ENCODE results near the gene SLX1B.
"Not testable (repeated sequence)": the region's sequence is repeated elsewhere in the genome, so short reads cannot be mapped to it uniquely, and the experiment has no call there.

DNA sequence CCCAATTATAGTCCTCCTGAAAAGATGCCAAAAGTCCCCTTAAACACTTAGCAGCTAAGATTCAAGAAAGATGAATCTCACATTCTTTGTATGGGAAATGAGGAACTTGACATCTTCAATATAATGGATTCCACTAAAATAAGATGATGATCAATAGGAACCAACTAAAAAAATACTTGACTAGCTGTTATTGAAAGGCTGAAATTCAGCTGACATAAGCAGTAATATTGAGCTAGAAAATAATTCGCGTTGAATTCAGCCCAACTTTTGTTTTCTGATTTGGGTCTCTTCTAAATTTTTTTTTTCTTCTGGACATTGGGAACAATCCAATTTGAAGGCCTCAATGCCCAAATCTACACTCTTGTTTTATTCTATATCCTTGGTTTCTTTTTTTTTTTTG is 30.7 kb upstream of the SLX1B start:
- TF ChIP-seq, protein P1, sequence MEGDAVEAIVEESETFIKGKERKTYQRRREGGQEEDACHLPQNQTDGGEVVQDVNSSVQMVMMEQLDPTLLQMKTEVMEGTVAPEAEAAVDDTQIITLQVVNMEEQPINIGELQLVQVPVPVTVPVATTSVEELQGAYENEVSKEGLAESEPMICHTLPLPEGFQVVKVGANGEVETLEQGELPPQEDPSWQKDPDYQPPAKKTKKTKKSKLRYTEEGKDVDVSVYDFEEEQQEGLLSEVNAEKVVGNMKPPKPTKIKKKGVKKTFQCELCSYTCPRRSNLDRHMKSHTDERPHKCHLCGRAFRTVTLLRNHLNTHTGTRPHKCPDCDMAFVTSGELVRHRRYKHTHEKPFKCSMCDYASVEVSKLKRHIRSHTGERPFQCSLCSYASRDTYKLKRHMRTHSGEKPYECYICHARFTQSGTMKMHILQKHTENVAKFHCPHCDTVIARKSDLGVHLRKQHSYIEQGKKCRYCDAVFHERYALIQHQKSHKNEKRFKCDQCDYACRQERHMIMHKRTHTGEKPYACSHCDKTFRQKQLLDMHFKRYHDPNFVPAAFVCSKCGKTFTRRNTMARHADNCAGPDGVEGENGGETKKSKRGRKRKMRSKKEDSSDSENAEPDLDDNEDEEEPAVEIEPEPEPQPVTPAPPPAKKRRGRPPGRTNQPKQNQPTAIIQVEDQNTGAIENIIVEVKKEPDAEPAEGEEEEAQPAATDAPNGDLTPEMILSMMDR (IDR thresholded peaks at IDR 0.05) = not testable (repeated sequence)
- not testable (repeated sequence) for TF ChIP-seq ZFX (IDR thresholded peaks at IDR 0.05; ENCODE audit: borderline replicate concordance)
